22Rv1 (cell line): ENCODE data around the gene TIMM29.

ENCODE experiments used
- ZFX ChIP-seq: fragments of 450-650 bp; IDR thresholded peaks from 2 replicates; pipeline ENCODE4 v1.6.1; 2017; ENCODE audit warnings: antibody characterized with exemption, borderline replicate concordance
- TF ChIP-seq, protein P1 (sequence below): fragments of 450-650 bp; IDR thresholded peaks from 2 replicates; pipeline ENCODE4 v1.5.1; 2017; ENCODE audit warnings: mild to moderate bottlenecking

DNA sequence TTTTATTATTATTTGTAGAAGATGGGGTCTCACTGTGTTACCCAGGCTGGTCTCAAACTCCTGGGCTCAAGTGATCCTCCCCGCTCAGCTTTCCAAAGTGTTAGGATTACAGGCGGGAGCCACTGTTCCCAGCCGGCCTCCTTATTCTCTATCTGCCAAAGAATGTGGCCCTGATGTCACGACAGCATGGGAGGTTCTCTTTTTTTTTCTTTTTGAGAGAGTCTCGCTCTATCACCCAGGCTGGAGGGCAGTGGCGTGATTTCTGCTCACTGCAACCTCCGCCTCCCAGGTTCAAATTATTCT, 33.7 kb upstream of the TIMM29 start:
- TF ChIP-seq, protein P1, sequence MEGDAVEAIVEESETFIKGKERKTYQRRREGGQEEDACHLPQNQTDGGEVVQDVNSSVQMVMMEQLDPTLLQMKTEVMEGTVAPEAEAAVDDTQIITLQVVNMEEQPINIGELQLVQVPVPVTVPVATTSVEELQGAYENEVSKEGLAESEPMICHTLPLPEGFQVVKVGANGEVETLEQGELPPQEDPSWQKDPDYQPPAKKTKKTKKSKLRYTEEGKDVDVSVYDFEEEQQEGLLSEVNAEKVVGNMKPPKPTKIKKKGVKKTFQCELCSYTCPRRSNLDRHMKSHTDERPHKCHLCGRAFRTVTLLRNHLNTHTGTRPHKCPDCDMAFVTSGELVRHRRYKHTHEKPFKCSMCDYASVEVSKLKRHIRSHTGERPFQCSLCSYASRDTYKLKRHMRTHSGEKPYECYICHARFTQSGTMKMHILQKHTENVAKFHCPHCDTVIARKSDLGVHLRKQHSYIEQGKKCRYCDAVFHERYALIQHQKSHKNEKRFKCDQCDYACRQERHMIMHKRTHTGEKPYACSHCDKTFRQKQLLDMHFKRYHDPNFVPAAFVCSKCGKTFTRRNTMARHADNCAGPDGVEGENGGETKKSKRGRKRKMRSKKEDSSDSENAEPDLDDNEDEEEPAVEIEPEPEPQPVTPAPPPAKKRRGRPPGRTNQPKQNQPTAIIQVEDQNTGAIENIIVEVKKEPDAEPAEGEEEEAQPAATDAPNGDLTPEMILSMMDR = no peak
- no peak for TF ChIP-seq ZFX
